Stomach (tissue), 9 donors: Measurements from ENCODE around the gene STN1. TPM values are rescaled to one million over a fixed set of nuclear protein-coding genes. Genes with fewer than 3 reads are reported as not detected.

Experiments
- DNase-seq, 2 donors: peaks; one replicate each; pipeline versions ENCODE4 v3.0.0 to v3.0.0-alpha.2; 2013 to 2019
- H3K27ac ChIP-seq, 5 donors: fragments of 200-600 bp in 4 of 5; sonication (generic) in 4 of 5; one replicate each; pipeline ENCODE4 v1.5.1; 2013 to 2019; ENCODE audit warnings: mild to moderate bottlenecking in 1 of 5, moderate library complexity in 1 of 5
- H3K27me3 ChIP-seq, 3 donors: fragments of 200-600 bp; sonication (generic); one replicate each; pipeline ENCODE4 v1.5.1; 2017 to 2019; ENCODE audit warnings: mixed run types in 1 of 3
- H3K36me3 ChIP-seq, 4 donors: fragments of 200-600 bp; sonication (generic); 1 replicate in 3 of 4; 2 replicates in 1 of 4; pipeline ENCODE4 v1.5.1; 2016 to 2019
- H3K4me1 ChIP-seq, 4 donors: fragments of 200-600 bp; sonication (generic); one replicate each; pipeline ENCODE4 v1.5.1; 2016 to 2019
- H3K4me3 ChIP-seq, 4 donors: fragments of 200-600 bp; sonication (generic) in 3 of 4; one replicate each; pipeline ENCODE4 v1.5.1; 2016 to 2019; ENCODE audit warnings: mild to moderate bottlenecking in 1 of 4
- H3K9me3 ChIP-seq, 4 donors: fragments of 200-600 bp; sonication (generic); one replicate each; pipeline ENCODE4 v1.5.1; 2016 to 2019
- CTCF ChIP-seq, 7 experiments: fragments of 450-650 bp in 4 of 7; fragments of 200-600 bp in 3 of 7; sonication (generic) in 3 of 7; IDR thresholded peaks; one replicate each; pipeline ENCODE4 v1.5.1; 2016 to 2019; ENCODE audit warnings: antibody characterized with exemption in 7 of 7, control low read depth in 2 of 7, mild to moderate bottlenecking in 1 of 7
- EP300 ChIP-seq: sonication (generic); formaldehyde crosslinking; IDR thresholded peaks from one replicate; pipeline ENCODE4 v1.6.1; 2017; ENCODE audit warnings: antibody characterized with exemption
- POLR2A ChIP-seq, 4 donors: fragments of 450-650 bp; IDR thresholded peaks; one replicate each; pipeline ENCODE4 v1.6.1; 2016; ENCODE audit warnings: antibody characterized with exemption in 4 of 4, control low read depth in 2 of 4, mild to moderate bottlenecking in 1 of 4, moderate library complexity in 1 of 4
- POLR2AphosphoS5 ChIP-seq, 3 donors: sonication (generic); formaldehyde crosslinking; IDR thresholded peaks; one replicate each; pipeline ENCODE4 v1.6.1; 2016; ENCODE audit warnings: antibody characterized with exemption in 3 of 3
- WGBS, 5 donors: extraction: QIAGEN DNeasy Blood & Tissue Kit in 3 of 5; methylation state at CpG; one replicate each; pipeline versions ENCODE4 v1.1.5 to v1.1.7; 2013 to 2018; 5-methylcytosine and 5-hydroxymethylcytosine counted together
- intact Hi-C: fragments of 100-400 bp; cut with DNase I; formaldehyde crosslinking; loops from one replicate; pipeline ENCODE4 v1.15.1; 2023; ENCODE audit warnings: low total_unique reads
- polyA plus RNA-seq, 3 donors: library from polyadenylated mRNA; stranded (reverse); fragments of 200-250 nt; gene quantifications; one replicate each; pipeline ENCODE4 v1.2.3, GENCODE V29; 2013
- total RNA-seq, 5 donors: library from RNA; depleted of rRNA; stranded (reverse); fragments of >200 nt; gene quantifications; one replicate each; pipeline versions ENCODE4 v1.1.0 to v1.2.3, GENCODE V29; 2014 to 2016
- donor health status: healthy with polysubstance abuse.
- donor health status: Bipolar disorder and iron deficiency.
- donor health status: healthy.

The STN1 gene
- total and polyA plus RNA-seq, 8 donors, result 0.45 to 41.1 (median 20.5) TPM

DNA sequence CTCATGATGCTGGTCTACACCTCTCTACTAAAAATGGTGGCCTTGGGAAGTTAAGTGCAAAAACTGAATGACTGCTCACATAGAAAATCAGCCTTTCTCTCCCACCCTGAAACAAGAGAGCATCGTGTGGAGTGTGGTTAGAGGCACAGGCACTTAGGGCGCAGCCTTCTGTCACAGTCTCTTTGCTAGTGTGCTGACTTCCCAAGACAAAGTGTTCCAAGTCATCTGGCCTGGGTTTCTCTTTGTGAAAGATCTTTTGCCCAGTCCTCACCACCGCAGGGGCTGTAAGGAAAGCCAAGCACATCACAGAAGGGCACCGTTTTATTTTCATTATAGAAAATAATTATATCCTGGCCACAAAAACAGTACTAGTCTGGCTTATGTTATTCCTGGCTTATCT lies 12.5 kb downstream of the STN1 start:
- Histone ChIP-seq H3K9me3 (no peaks in the 10 kb centered on the region), H3K27ac (peak overlapping the region in 4 of 5 donors; percentile 8 to 94 (median 20)), H3K4me1 (peaks cover 15 to 41% (median 21%) of the 10 kb centered on the region in 4 donors), H3K27me3 (no peaks in the 10 kb centered on the region), H3K36me3 (peaks cover 0 to 33% (median 28%) of the 10 kb centered on the region in 4 donors), H3K4me3 (no peak overlapping the region)
- 53 to 74% (median 71%) methylated on average over 4 of the region's 4 CpGs for WGBS, 5 donors
- no peak for DNase-seq
- intact Hi-C loops, result no loop called here
- TF ChIP-seq POLR2AphosphoS5 (IDR thresholded peaks at IDR 0.05) (no peak), CTCF (IDR thresholded peaks at IDR 0.05) (no peak), EP300 (no peak), POLR2A (IDR thresholded peaks at IDR 0.05) (no peak)

DNA sequence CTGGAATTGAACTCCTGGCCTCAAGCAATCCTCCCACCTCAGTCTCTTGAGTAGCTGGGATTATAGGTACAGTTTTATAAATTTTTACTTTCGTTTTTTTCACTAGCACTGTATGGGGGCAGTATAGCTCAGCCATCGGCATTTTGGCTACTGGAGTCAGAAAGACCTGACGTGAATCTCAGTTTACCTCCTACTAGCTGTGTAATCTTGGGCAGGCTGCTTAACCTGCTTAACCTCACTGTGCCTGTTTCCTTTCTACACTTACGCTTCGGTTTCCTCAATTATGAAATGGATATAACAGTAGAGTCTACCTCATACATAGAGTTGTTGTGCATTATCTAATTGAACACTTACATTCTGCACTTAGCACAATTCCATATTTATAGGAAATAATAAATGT lies 16.7 kb downstream of the STN1 start:
- 60 to 86% (median 77%) methylated on average over 5 of the region's 5 CpGs for WGBS, 5 donors
- Histone ChIP-seq H3K27ac (no peak overlapping the region), H3K9me3 (no peaks in the 10 kb centered on the region), H3K36me3 (peaks cover 20 to 73% (median 67%) of the 10 kb centered on the region in 4 donors), H3K4me3 (no peak overlapping the region), H3K27me3 (no peaks in the 10 kb centered on the region), H3K4me1 (peaks cover 0 to 14% (median 5%) of the 10 kb centered on the region in 4 donors)
- TF ChIP-seq EP300 (no peak), POLR2A (IDR thresholded peaks at IDR 0.05) (no peak), POLR2AphosphoS5 (IDR thresholded peaks at IDR 0.05) (no peak), CTCF (IDR thresholded peaks at IDR 0.05) (no peak)
- intact Hi-C loops, result no loop called here
- no peak for DNase-seq

GRCh38 chr10:103899312-103899711 lies 18.7 kb downstream of the STN1 start:
- intact Hi-C loops, result no loop called here
- WGBS, 5 donors, result 90 to 97% (median 95%) methylated on average over 5 of the region's 5 CpGs

GRCh38 chr10:103897241-103897774 lies 20.7 kb downstream of the STN1 start:
- H3K9me3 ChIP-seq, result no peaks in the 10 kb centered on the region
- H3K4me3 ChIP-seq, result no peak overlapping the region
- no peak for DNase-seq
- no peak for TF ChIP-seq EP300
- TF ChIP-seq POLR2AphosphoS5 (IDR thresholded peaks at IDR 0.05), result no peak
- TF ChIP-seq CTCF (IDR thresholded peaks at IDR 0.05), result no peak
- no peak for TF ChIP-seq POLR2A (IDR thresholded peaks at IDR 0.05)
- H3K36me3 ChIP-seq, result peaks cover 20 to 65% (median 51%) of the 10 kb centered on the region in 4 donors
- intact Hi-C loops, result no loop called here
- H3K27me3 ChIP-seq, result no peaks in the 10 kb centered on the region
- WGBS, 5 donors, result 85 to 92% (median 88%) methylated on average over 7 of the region's 7 CpGs
- H3K4me1 ChIP-seq, result peaks cover 15 to 42% (median 33%) of the 10 kb centered on the region in 4 donors
- H3K27ac ChIP-seq, result peak overlapping the region in 3 of 5 donors; percentile 76 to 84 (median 78)

More at GRCh38 chr10:103899312-103899711, 18.7 kb downstream of the STN1 start:
- H3K9me3 ChIP-seq, result no peaks in the 10 kb centered on the region
- peaks cover 12 to 24% (median 17%) of the 10 kb centered on the region in 4 donors for H3K4me1 ChIP-seq
- DNase-seq, result no peak
- no peak overlapping the region for H3K27ac ChIP-seq
- no peak overlapping the region for H3K4me3 ChIP-seq
- TF ChIP-seq POLR2AphosphoS5 (IDR thresholded peaks at IDR 0.05) (no peak), CTCF (IDR thresholded peaks at IDR 0.05) (no peak), POLR2A (IDR thresholded peaks at IDR 0.05) (no peak), EP300 (no peak)
- no peaks in the 10 kb centered on the region for H3K27me3 ChIP-seq
- H3K36me3 ChIP-seq, result peaks cover 20 to 74% (median 59%) of the 10 kb centered on the region in 4 donors
